ENCODE data around the gene EXOC6.
A peak's percentile ranks its signal among the peaks of the same experiment; 100 is the strongest.
"Not testable (repeated sequence)": the region's sequence is repeated elsewhere in the genome, so short reads cannot be mapped to it uniquely, and the experiment has no call there.

EXOC6 gene

DNA sequence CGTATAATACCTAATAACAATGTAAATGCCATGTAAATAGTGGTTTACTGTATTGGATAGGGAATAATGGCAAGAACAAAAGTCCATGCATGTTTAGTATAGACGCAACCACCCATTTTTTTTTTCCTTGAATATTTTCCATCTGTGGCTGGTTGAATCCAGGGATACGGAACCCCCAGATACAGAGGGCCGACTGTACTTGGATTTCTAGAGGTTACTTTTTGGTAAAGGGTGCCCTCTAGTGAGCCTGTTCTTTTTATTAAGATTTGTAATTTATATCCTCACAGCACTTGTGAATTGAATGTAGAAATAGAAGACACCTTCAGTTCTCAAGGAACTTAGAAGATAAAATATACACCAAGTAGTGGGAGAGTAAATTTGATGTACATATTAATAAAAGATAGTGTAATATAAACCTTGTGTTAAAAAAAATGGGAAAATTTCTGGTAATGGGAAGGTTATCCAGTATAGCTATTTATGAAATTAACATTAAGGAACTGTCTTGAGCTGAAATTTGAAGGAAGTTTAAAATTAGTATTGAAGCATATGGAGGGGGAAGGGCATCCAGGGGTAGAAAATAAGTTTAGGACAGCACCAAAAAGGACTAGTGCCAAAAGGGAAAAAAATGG is 32.0 kb downstream of the EXOC6 start:
- no peak for DNase-seq (ENCODE audit: low read depth in 2 of 2)

DNA sequence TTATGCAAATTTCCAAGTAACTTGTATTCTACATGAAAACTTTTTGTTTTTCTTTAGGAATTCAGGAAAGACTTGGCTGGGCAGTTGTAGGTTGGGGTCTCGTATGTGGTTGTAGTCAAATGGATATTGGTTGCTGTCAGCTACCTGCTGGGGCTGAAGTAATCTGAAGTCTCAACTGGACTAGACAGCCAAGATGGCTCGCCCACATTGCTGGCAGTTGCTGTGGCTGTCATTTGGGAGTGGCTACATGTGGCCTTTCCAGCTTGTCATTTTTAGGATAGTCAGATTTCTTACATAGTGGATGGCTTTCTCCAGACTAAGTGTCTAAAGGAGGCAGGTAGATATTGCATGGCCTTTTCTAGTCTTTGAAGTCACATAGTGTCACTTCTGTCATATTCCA is 32.6 kb downstream of the EXOC6 start:
- no peak for DNase-seq (ENCODE audit: low read depth in 2 of 2)

DNA sequence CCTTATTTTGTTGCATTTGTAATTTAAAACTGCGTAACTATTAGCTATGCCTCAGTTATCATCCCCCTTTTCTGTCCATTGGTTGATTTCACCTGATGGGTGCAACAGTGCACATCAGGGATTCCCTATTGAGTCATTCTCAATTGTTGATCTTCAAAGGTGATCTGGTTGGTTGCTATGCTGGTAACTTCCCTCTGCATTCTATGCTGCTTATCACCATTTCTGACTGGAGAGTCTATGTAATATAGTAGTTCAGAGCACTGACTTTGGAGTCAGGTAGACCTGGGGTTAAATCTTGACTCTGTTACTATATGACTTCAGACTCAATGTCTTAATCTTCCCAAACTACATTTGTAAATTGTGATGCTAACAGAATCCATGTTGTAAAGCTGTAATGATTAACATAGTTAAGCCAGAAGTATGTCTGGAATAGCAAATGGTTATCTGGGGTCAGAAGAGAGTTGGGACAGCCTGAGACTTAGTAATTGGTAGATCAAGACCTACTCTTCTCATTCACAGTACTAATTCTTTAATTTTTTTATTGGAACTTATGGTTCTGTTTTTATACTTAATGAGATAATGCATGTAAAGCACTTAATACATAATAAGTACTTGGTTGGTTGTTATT is 38.1 kb downstream of the EXOC6 start:
- DNase-seq (ENCODE audit: low read depth in 2 of 2) = no peak

DNA sequence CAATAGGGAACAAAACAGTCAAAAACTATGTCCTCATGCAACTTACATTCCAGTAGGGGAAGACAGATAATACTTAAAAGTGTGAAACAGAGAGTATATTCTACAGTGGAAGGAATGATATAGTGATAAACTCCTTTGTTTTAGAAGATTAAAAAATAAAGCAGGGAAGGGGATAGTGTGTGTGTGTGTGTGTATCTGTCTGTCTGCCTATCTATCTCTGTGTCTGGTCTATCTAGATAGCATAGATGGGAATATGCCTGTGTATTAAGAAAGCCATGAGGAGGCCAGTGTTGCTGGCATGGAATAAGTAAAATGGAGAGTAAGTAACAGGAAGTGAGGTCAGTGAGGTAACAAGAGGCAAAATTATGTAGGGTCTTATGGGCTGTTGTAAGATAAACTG is 42.2 kb downstream of the EXOC6 start:
- no peak for DNase-seq (ENCODE audit: low read depth in 2 of 2)

DNA sequence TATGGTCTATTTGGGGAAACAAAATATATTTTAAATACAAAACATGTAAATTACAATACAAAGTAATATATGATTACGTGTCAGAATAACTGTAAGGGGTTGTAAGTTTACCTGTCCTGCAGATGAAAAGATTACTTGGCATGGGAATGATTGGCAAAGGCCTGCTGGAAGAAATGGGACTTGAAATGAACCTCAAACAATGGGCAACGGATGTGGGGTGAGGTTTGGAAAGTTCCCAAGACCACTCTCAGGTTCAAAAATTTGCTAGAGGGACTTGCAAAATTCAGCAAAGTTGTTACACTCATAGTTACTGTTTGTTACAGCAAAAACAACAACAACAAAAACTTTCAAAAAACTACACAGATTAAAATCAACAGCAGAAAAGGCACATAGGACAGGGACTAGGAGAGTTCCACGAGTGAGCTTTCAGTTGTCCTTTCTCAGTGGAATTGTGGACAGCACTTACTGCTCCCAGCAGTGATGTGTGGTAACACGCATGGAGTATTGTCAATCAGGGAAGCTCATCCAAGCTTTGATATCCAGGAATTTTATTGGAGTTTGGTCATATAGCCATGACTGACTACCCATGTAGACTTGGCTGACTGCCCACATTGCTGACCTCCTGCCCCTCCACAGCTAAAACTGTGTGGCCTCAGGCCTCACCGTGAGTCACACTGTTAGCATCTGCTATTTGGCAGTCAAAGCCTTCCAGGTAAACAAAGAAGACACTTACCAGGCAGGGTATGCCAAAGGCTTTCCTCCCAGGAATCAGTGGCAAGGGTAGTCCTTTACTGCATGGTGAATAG is 43.8 kb downstream of the EXOC6 start:
- DNase-seq (ENCODE audit: low read depth in 2 of 2) = no peak

DNA sequence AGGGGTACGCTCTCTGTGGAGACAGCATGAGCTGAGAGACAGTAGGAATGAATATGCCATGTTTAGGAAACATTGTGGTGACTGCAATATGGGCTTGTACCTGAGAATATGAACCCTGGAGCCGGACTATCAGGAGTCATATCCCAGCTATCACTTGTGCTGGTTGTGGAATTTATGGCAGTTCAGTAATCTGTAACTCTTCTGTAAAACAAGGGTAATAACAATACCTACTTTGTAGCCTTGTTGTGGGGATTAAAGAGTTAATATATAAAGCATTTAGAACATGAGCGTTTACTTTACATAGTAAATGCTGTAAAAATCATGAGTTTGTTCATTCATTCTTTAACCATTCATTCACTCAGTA is 44.4 kb downstream of the EXOC6 start:
- no peak for DNase-seq (ENCODE audit: low read depth in 2 of 2)

DNA sequence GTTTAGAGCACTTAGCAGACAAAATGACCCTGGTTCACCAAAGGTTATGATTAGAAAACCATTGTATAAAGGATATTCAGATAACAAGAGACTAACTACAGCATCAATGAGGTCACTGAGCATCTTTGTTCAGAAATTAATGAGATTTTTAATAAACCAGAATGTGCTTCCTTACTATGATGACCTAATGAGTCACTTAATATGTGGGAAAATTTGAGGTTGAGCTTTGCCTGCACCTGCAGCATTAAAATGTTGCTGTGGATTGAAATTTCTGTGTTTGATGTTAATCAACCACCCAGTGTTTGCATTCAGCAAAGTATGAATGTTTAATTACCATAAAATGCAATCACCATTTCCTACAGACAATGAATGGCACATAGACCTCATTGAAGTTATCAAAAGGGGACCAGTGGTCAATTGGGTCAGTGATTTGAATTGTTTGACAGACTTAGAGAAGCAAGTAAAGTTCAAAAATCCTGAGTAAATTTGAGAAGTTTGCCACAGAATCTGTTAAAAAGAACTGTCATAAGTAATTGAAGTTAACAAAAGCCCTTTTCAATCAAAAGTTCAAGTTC is 45.8 kb downstream of the EXOC6 start:
- no peak for DNase-seq (ENCODE audit: low read depth in 2 of 2)

DNA sequence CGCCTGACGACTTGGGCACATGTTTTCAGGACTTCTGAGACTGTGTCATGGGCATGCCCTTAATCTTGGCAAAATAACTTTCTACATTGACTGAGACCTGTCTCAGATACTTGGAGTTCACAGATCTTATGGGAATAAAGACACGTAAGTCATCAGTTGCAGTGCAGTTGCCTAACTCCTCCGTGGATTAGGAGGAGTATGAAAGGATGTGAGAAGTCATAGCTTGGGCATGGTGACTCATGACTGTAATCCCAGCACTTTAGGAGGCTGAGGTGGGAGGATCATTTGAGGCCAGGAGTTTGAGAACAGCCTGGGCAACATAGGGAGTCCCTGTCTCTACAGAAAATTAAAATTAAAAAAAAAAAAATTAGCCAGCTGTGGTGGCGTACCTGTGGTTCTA is 49.6 kb downstream of the EXOC6 start:
- no peak for DNase-seq (ENCODE audit: low read depth in 2 of 2)

DNA sequence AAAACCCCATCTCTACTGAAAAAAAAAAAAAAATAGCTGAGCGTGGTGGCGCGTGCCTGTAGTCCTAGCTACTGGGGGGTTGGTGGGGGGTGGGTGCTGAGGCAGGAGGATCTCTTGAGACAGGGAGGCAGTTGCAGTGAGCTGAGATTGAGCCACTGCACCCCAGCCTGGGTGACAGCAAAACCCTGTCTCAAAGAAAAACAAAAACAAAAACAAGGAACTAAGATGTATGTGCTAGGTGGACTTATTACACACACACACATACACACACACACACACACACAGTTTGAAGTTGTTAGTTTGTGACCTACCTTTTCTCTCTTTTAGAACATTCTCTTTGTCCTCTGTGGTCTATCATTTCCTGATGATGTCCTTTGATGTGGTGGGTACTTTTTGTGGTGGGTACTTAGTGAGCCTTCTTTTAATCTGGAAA is 53.5 kb downstream of the EXOC6 start:
- DNase-seq (ENCODE audit: low read depth in 2 of 2) = no peak

DNA sequence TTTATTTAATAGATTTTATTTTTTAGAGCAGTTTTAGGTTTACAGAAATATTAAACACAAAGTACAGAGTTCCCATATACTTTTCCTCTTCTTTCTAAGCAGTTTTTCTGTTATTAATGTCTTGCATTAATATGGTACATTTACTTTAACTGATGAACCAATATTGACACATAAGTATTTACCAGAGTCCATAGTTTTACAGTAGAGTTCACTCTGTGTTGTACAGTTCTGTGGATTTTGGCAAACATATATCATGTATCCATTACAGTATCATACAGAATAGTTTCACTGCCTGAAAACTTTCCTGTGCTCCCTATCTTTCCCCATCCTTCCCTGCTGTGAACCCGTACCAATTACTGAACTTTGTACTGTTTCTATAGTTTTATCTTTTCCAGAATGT is 55.3 kb downstream of the EXOC6 start:
- no peak for DNase-seq (ENCODE audit: low read depth in 2 of 2)

DNA sequence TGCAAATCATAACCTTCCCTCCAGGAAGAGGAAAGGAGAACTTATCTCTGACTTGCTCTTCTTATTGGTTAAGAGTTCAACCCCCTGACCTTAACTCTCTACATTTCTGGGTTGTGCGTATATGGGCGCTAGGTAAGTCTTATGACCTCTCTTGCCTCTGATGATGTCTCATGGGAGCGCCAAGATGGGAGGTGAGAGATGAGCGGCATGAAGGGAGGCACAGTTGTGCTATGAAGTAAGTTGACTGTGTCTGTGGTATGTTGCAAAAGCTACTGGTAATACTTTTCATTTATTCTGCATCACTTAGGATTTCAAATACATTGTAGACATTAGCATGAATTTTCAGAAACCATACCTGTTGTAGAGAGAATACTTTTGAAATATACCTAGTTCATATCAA is 59.0 kb downstream of the EXOC6 start:
- DNase-seq (ENCODE audit: low read depth in 2 of 2) = no peak

DNA sequence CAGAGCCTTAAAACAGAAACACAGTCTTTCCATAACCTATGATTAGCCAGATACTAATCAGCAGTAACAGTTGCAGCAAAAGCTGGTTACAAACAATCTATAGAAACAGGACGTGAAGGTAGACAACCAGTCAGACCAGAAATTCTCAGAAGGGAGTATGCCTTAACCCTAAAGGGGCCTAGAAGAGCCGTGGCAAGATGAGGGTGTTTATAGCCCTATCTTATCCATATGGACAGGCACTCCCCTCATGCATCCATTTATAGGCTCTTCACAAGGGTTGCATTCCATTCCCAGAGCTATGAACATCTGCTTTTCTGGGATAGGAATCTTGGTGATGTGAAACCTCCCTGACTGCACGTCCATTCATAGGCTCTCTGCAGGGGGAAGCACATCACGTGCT is 64.3 kb downstream of the EXOC6 start:
- DNase-seq (ENCODE audit: low read depth in 2 of 2) = not testable (repeated sequence)

DNA sequence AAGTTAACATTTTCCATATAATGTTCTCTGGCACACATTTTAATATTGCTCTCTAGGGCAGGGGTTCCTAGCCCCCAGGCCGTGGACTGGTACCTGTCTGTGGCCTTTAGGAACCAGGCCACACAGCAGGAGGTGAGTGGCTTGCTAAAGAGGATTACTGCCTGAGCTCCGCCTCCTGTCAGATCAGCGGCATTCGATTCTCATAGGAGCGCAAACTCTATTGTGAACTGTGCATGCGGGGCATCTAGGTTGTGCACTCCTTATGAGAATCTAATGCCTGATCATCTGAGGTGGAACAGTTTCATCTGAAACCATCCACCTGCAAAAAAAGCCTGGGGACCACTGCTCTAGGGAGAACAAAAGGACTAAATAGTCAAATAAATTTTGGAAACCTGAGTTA is 65.7 kb downstream of the EXOC6 start:
- no peak for DNase-seq (ENCODE audit: low read depth in 2 of 2)

DNA sequence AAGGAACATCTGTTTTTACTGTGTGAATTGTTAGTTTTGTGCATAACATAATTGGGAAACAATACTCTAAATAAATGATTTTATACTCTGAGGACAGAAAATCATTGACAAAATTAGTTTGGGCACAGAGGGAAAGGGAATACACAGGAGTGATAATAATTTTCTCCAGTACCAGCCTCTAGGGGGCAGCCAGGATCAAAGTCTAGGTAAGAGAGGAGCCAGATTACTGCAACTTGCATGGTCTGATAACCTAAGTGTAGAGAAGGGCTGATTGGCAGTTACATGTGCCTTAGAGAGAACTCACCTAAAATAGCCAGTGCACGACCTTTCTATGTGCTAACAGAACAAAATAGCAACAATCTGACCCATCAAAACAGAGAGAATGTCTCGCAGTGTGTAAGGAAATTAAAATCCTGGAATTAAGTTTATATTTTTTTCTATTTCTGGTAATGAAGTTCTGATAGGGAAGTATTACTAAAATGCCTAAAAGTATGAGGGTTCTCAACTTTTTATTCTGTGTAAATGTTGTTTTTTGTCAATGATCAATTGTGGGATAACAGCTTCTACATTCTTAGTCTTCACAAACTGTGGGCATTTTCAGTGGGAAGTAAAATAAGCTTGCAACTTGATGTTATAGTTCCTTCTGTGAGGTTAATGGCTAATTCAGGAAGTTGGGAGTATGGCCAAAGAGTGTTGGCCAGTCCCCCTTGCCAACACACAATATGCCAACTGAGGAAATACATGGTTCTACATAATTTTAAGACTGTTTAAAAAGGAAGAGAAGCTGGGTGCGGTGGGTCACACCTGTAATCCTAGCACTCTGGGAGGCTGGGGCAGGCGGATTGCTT is 66.4 kb downstream of the EXOC6 start:
- DNase-seq (ENCODE audit: low read depth in 2 of 2) = peak; percentile 8 to 31

DNA sequence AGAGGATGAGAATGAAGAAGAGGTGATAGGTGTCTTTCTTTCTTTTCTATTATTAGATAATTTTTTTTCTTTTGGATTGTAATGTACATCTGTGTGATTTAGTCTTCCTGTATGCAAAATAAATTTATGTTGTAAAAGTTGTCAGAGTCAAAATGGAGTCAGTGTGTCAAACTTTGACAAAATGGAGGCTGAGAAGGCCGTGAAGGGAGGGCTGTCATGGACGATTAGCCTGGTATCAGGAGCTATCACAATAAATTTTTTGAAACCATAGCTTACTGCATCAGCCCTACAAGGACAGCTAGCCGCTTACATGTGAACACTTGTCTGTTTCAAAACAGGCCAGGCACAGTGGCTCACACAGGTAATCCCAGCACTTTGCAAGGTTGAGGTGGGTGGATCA is 67.6 kb downstream of the EXOC6 start:
- no peak for DNase-seq (ENCODE audit: low read depth in 2 of 2)

DNA sequence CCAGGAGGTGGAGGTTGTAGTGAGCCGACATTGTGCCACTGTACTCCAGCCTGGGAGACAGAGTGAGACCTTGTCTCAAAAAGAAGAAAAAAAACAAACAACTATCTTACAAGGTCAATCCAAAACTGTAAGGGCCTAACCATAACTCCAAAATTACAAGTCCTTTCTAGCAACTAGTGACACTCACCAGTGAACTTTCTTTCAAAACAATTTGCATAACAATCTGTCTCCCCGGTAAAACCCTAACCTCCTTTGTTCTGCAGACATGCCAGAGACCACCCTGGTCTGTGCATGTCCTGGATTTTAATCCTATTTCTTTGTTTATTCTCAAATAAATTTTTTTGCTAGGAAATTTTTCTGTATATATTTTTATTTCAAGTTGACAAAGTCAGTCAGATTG is 68.1 kb downstream of the EXOC6 start:
- DNase-seq (ENCODE audit: low read depth in 2 of 2) = no peak

DNA sequence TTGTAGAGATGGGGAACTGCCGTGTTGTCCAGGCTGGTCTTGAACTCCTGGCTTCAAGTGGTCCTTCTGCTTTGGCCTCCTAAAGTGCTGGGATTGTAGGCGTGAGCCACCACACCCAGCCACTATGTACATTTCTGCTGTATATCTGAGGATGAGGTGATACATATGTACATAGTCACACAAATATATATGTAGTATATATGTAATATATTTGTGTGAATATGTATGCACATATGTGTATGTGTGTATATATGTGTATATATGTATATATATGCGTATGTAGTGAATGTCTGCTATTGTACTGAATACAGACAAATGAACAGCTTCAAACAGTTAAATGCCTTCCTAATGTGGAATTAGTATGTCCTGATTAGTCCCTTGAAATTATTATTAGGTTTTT is 70.3 kb downstream of the EXOC6 start:
- no peak for DNase-seq (ENCODE audit: low read depth in 2 of 2)

DNA sequence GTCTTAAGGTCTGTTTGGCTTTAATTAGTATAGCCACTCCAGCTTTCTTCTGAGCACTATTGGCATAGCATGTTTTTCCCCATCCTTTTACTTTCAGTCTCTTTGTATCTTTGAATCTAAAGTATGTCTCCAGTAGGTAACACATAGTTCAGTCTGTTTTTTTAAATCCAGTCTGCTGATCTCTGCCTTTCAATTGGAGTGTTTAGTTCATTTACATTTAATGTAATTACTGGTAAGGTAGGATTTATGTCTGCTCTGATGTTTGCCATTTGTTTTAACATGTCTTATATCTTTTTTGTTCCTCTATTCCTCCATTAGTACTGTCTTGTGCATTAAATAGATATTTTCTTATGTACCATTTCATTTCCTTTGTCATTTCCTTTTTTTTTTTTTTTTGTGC is 72.5 kb downstream of the EXOC6 start:
- DNase-seq (ENCODE audit: low read depth in 2 of 2) = no peak

DNA sequence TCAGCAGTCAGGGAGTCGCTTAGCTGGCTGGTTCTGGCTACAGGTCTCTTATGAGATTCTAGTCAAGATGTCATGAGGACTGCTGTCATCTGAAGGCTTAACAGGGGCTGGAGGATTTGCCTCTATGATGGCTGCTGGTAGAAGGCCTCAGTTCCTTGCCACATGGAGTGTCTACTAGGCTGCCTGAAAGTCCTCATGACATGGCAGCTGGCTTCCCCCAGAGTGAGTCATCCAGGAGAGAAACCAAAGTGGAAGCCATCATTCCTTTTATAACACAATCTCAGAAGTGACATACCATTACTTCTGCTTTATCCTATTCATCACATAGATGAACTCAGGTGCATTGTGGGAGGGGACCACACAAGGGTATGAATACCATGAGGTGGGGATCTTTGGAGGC is 75.1 kb downstream of the EXOC6 start:
- DNase-seq (ENCODE audit: low read depth in 2 of 2) = no peak

DNA sequence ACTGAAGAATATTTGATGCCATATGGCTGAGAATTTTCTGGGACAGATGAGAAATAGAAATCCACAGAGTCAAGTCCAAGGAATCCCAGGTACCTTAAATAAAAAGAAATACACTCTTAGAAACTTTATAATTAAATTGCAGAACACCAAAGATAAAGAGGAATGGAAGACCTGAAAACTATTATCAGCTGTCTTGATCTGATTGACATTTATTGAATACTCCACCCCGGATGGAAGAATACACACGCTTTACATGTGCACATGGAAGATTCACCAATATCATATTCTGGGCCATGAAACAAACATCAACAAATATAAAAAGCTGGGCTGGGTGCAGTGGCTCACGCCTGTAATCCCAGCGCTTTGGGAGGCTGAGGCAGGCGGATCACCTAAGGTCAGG is 81.6 kb downstream of the EXOC6 start:
- DNase-seq (ENCODE audit: low read depth in 2 of 2) = no peak

DNA sequence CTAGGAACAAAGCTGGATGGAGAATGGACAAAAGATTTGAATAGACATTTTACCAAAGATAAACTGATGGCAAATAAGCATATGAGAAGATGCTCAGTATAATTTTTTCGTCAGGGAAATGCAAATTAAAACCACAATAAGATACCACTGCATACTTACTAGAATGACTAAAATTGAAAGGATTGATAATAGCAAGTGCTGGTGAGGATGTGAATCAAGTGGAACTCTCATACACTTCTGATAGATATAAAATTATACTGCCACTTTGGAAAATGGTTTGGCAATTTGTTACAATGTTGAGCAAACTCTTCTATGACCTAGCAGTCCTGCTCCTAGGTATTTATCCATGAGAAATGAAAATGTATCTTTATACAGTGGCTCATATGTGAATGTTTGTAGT is 83.3 kb downstream of the EXOC6 start:
- no peak for DNase-seq (ENCODE audit: low read depth in 2 of 2)

DNA sequence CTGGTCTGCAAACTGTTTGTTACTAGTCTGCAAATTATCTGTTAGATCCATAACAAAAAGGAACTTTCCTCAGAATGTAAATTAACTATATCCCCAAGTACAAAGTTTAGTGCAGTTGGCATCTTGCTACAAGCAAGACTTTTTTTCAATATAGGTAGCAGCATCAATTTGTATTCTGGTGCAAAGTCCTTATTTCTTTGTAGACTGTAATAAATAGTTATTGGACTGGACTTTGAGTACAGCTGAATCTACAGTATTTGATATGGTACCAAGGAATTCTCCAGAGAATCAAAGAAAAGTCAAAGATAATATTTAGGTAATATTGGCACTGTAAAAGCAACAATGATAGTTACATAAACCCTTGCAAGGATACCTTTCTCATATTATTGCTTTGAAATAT is 89.6 kb downstream of the EXOC6 start:
- DNase-seq (ENCODE audit: low read depth in 2 of 2) = no peak

Measured in stimulated activated CD4-positive, alpha-beta T cell treated with anti-CD3 and anti-CD28 coated beads, Interleukin-15, amount 100 ng/mL, for 48 hours (primary cell).